ENCODE results near the gene COL1A2. TPM values are rescaled to one million over a fixed set of nuclear protein-coding genes. Genes with fewer than 3 reads are reported as not detected.
A peak's percentile ranks its signal among the peaks of the same experiment; 100 is the strongest.

The COL1A2 gene
- total and polyA plus RNA-seq, 9 donors: 2,438 to 8,644 (median 5,114) TPM

DNA sequence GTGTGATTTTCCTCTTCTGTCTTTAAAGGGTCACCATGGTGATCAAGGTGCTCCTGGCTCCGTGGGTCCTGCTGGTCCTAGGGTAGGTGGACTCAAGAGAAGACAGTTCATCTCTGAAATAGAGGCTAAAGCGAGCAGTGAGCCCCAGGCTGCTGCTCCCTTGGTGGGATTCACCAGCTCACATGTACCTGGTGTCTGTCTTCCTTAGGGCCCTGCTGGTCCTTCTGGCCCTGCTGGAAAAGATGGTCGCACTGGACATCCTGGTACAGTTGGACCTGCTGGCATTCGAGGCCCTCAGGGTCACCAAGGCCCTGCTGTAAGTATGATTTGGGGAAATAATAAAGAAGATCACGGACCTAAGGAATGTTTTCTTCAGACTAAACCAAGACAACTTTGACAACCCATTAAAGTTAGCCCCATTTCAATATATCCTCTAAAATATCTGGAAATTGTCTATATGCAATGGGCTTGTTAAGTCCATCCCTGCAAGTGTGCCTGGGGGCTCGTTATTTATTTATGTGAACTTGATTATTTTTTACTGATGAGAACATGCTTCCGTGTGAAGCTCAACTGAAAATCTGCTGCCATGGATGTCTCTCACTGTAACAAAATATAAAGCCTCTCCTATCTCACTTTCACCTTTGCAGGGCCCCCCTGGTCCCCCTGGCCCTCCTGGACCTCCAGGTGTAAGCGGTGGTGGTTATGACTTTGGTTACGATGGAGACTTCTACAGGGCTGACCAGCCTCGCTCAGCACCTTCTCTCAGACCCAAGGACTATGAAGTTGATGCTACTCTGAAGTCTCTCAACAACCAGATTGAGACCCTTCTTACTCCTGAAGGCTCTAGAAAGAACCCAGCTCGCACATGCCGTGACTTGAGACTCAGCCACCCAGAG, 32.5 kb downstream of the COL1A2 start:
- Histone ChIP-seq H3K36me3 (ENCODE audit: control insufficient read depth, insufficient read depth, low read length) (peaks cover 58% of the 10 kb centered on the region), H3K4me1 (ENCODE audit: control insufficient read depth, insufficient read depth, low read length) (peaks cover 4% of the 10 kb centered on the region), H3K4me3 (ENCODE audit: low read length) (no peak overlapping the region), H3K27me3 (ENCODE audit: control insufficient read depth, insufficient read depth, low read length) (no peaks in the 10 kb centered on the region), H3K9me3 (replicated peaks; ENCODE audit: control insufficient read depth, low read depth, low read length) (no peaks in the 10 kb centered on the region), H3K27ac (ENCODE audit: low read length) (peak overlapping the region; percentile 70)
- DNase-seq: peak; percentile 71
- 83% methylated on average over 2 of the region's 12 CpGs for WGBS (ENCODE audit: insufficient coverage)

DNA sequence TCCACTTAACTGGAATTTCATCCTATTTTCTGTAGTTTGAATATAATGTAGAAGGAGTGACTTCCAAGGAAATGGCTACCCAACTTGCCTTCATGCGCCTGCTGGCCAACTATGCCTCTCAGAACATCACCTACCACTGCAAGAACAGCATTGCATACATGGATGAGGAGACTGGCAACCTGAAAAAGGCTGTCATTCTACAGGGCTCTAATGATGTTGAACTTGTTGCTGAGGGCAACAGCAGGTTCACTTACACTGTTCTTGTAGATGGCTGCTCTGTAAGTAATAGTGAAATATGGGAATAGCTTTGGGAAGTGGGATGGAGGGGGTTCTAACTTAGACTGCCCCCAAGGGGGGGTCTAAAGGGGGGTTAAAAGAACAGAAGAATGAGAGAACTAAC, 34.5 kb downstream of the COL1A2 start:
- H3K27me3 ChIP-seq (ENCODE audit: control insufficient read depth, insufficient read depth, low read length): no peaks in the 10 kb centered on the region
- WGBS (ENCODE audit: insufficient coverage): no CpG with 5 or more reads among the region's 1 CpG
- DNase-seq: peak; percentile 63
- peaks cover 4% of the 10 kb centered on the region for H3K4me1 ChIP-seq (ENCODE audit: control insufficient read depth, insufficient read depth, low read length)
- H3K4me3 ChIP-seq (ENCODE audit: low read length): no peak overlapping the region
- no peaks in the 10 kb centered on the region for H3K9me3 ChIP-seq (replicated peaks; ENCODE audit: control insufficient read depth, low read depth, low read length)
- no peak overlapping the region for H3K27ac ChIP-seq (ENCODE audit: low read length)
- H3K36me3 ChIP-seq (ENCODE audit: control insufficient read depth, insufficient read depth, low read length): peaks cover 42% of the 10 kb centered on the region

DNA sequence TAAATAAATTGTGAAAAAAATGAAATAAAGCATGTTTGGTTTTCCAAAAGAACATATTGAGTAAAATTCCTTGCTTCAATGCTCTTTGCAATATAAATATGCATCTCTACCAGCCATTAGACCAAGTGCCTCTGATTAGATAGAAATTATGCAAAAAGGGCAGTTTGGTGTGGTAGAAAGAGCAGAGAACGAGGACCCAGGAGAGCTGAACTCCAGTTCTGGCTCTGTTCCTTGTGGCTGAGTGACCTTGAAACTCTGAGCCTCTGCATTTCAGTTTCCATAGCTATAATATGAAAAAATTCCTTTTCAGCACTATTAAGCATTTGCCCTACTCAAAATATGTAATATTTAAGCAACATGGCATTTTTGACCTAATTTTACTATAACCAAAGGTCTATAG, 36.5 kb downstream of the COL1A2 start:
- Histone ChIP-seq H3K4me3 (ENCODE audit: low read length) (no peak overlapping the region), H3K9me3 (replicated peaks; ENCODE audit: control insufficient read depth, low read depth, low read length) (no peaks in the 10 kb centered on the region), H3K27ac (ENCODE audit: low read length) (no peak overlapping the region), H3K27me3 (ENCODE audit: control insufficient read depth, insufficient read depth, low read length) (no peaks in the 10 kb centered on the region), H3K36me3 (ENCODE audit: control insufficient read depth, insufficient read depth, low read length) (peaks cover 23% of the 10 kb centered on the region), H3K4me1 (ENCODE audit: control insufficient read depth, insufficient read depth, low read length) (peaks cover 2% of the 10 kb centered on the region)
- 22% methylated on average over 1 of the region's 1 CpG for WGBS (ENCODE audit: insufficient coverage)
- peak; percentile 81 for DNase-seq

- H3K27ac ChIP-seq (ENCODE audit: low read length): no peak overlapping the region
- no CpG with 5 or more reads among the region's 3 CpGs for WGBS (ENCODE audit: insufficient coverage)
- no peaks in the 10 kb centered on the region for H3K9me3 ChIP-seq (replicated peaks; ENCODE audit: control insufficient read depth, low read depth, low read length)
- peak; percentile 83 for DNase-seq
- H3K4me3 ChIP-seq (ENCODE audit: low read length): no peak overlapping the region
- no peaks in the 10 kb centered on the region for H3K27me3 ChIP-seq (ENCODE audit: control insufficient read depth, insufficient read depth, low read length)
- H3K36me3 ChIP-seq (ENCODE audit: control insufficient read depth, insufficient read depth, low read length): peaks cover 19% of the 10 kb centered on the region
- H3K4me1 ChIP-seq (ENCODE audit: control insufficient read depth, insufficient read depth, low read length): peaks cover 2% of the 10 kb centered on the region
These were observed 37.1 kb downstream of the COL1A2 start for GRCh38 chr7:94431619-94432280.

GRCh38 chr7:94432281-94432670, 37.6 kb downstream of the COL1A2 start:
- Histone ChIP-seq H3K36me3 (ENCODE audit: control insufficient read depth, insufficient read depth, low read length) (peaks cover 14% of the 10 kb centered on the region), H3K9me3 (replicated peaks; ENCODE audit: control insufficient read depth, low read depth, low read length) (no peaks in the 10 kb centered on the region), H3K4me1 (ENCODE audit: control insufficient read depth, insufficient read depth, low read length) (peaks cover 2% of the 10 kb centered on the region), H3K27ac (ENCODE audit: low read length) (no peak overlapping the region), H3K27me3 (ENCODE audit: control insufficient read depth, insufficient read depth, low read length) (no peaks in the 10 kb centered on the region), H3K4me3 (ENCODE audit: low read length) (no peak overlapping the region)
- no CpG with 5 or more reads among the region's 2 CpGs for WGBS (ENCODE audit: insufficient coverage)
- DNase-seq: peak; percentile 62

- H3K36me3 ChIP-seq (ENCODE audit: control insufficient read depth, insufficient read depth, low read length): peaks cover 9% of the 10 kb centered on the region
- peak overlapping the region; percentile 26 for H3K27ac ChIP-seq (ENCODE audit: low read length)
- no peaks in the 10 kb centered on the region for H3K27me3 ChIP-seq (ENCODE audit: control insufficient read depth, insufficient read depth, low read length)
- H3K4me1 ChIP-seq (ENCODE audit: control insufficient read depth, insufficient read depth, low read length): peaks cover 2% of the 10 kb centered on the region
- no CpG with 5 or more reads among the region's 1 CpG for WGBS (ENCODE audit: insufficient coverage)
- H3K9me3 ChIP-seq (replicated peaks; ENCODE audit: control insufficient read depth, low read depth, low read length): no peaks in the 10 kb centered on the region
- DNase-seq: peak; percentile 77
- no peak overlapping the region for H3K4me3 ChIP-seq (ENCODE audit: low read length)
These were observed 38.1 kb downstream of the COL1A2 start for GRCh38 chr7:94432817-94433216.

DNA sequence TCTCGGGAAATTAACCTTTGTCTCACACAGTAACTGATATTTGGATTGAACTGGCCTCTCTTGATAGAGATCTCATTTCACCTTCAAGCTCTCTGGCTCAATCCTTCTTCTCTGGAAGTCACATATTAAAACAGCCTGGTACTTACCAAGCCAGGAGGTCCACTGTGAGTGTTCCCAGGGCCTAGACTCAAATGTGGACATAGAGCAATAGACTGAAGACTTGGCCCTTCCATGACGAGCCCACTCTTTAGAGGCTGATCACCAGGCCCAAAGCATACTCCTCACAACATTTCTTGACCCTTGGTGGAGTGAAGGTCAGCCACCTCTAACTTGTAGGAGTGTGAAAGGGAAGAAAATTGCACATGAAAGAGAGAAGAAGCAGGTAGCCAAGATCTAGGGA, 38.5 kb downstream of the COL1A2 start:
- WGBS (ENCODE audit: insufficient coverage): no CpG with 5 or more reads among the region's 2 CpGs
- Histone ChIP-seq H3K9me3 (replicated peaks; ENCODE audit: control insufficient read depth, low read depth, low read length) (no peaks in the 10 kb centered on the region), H3K27me3 (ENCODE audit: control insufficient read depth, insufficient read depth, low read length) (no peaks in the 10 kb centered on the region), H3K27ac (ENCODE audit: low read length) (no peak overlapping the region), H3K4me1 (ENCODE audit: control insufficient read depth, insufficient read depth, low read length) (peaks cover 2% of the 10 kb centered on the region), H3K36me3 (ENCODE audit: control insufficient read depth, insufficient read depth, low read length) (peaks cover 6% of the 10 kb centered on the region), H3K4me3 (ENCODE audit: low read length) (no peak overlapping the region)
- DNase-seq: peak; percentile 77

- WGBS (ENCODE audit: insufficient coverage): no CpG with 5 or more reads among the region's 2 CpGs
- H3K27me3 ChIP-seq (ENCODE audit: control insufficient read depth, insufficient read depth, low read length): no peaks in the 10 kb centered on the region
- no peak overlapping the region for H3K4me3 ChIP-seq (ENCODE audit: low read length)
- peaks cover 3% of the 10 kb centered on the region for H3K36me3 ChIP-seq (ENCODE audit: control insufficient read depth, insufficient read depth, low read length)
- H3K27ac ChIP-seq (ENCODE audit: low read length): no peak overlapping the region
- peaks cover 2% of the 10 kb centered on the region for H3K4me1 ChIP-seq (ENCODE audit: control insufficient read depth, insufficient read depth, low read length)
- no peaks in the 10 kb centered on the region for H3K9me3 ChIP-seq (replicated peaks; ENCODE audit: control insufficient read depth, low read depth, low read length)
- peak; percentile 82 for DNase-seq
These were observed 39.3 kb downstream of the COL1A2 start for GRCh38 chr7:94434042-94434441.

DNA sequence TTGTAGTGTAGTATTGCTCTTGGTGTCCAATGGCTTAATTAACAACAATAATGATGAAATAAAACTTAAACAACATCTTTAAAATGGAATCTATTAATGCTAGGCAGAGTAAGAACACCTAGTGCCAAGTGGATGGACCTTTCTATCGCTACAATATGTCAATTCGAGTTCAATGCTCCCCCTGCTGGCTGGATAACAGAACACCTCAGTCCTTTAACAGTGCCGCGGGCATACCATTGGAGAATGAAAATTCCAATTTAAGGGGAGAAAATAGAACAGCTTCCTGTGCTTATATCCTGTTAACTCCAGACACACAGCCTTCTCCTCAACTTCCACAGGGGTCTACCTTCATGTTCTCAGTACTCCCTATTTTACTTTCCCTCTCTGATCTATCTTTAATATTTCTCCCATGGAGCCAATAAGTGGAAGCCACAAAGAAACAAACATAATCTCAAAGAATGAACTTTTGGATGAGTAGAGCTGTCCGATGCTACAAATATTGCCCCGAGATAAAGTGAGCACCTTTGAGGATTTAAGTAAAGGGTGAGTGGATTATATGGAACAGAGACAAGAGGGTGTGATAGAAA, 41.4 kb downstream of the COL1A2 start:
- DNase-seq: peak; percentile 93

DNA sequence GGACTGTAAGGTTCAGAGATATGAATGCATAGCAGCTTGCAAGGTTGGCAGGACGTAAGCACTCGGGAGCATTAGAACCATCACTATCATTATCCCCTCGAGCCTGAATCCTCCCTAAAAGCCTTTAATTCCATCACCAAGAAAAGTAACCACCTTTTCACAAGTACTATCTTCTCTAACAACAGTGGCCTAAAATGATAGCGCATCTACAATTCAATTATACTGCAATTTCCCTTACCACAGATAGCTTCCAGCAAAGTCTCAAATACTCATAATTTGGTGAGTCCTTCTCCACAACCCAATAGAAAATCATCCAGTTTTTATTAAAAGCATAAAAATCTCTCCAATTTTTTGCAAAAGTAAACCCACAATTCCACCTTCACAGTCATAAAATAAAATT, 42.0 kb downstream of the COL1A2 start:
- Histone ChIP-seq H3K4me3 (ENCODE audit: low read length) (no peak overlapping the region), H3K36me3 (ENCODE audit: control insufficient read depth, insufficient read depth, low read length) (no peaks in the 10 kb centered on the region), H3K27ac (ENCODE audit: low read length) (no peak overlapping the region), H3K27me3 (ENCODE audit: control insufficient read depth, insufficient read depth, low read length) (no peaks in the 10 kb centered on the region), H3K9me3 (replicated peaks; ENCODE audit: control insufficient read depth, low read depth, low read length) (no peaks in the 10 kb centered on the region), H3K4me1 (ENCODE audit: control insufficient read depth, insufficient read depth, low read length) (peaks cover 7% of the 10 kb centered on the region)
- 89% methylated on average over 4 of the region's 4 CpGs for whole genome bisulfite sequencing (ENCODE audit: insufficient coverage)
- peak; percentile 44 for DNase-seq

More for the DNA sequence above, 41.4 kb downstream of the COL1A2 start:
- no peak overlapping the region for H3K4me3 ChIP-seq (ENCODE audit: low read length)
- no peak overlapping the region for H3K27ac ChIP-seq (ENCODE audit: low read length)
- peaks cover 7% of the 10 kb centered on the region for H3K4me1 ChIP-seq (ENCODE audit: control insufficient read depth, insufficient read depth, low read length)
- no peaks in the 10 kb centered on the region for H3K9me3 ChIP-seq (replicated peaks; ENCODE audit: control insufficient read depth, low read depth, low read length)
- H3K36me3 ChIP-seq (ENCODE audit: control insufficient read depth, insufficient read depth, low read length): no peaks in the 10 kb centered on the region
- 42% methylated on average over 4 of the region's 6 CpGs for WGBS (ENCODE audit: insufficient coverage)
- no peaks in the 10 kb centered on the region for H3K27me3 ChIP-seq (ENCODE audit: control insufficient read depth, insufficient read depth, low read length)
